NCI-H1930 (cell line): ENCODE results near the gene MFNG.

Experiments used
- DNase-seq, 2 experiments: peaks; one replicate each; lab custom pipeline; 2025; lab: John Stamatoyannopoulos, UW

Gene MFNG

GRCh38 chr22:37511395-37512104 is 25.4 kb upstream of the MFNG start:
- DNase-seq, result no peak

DNA sequence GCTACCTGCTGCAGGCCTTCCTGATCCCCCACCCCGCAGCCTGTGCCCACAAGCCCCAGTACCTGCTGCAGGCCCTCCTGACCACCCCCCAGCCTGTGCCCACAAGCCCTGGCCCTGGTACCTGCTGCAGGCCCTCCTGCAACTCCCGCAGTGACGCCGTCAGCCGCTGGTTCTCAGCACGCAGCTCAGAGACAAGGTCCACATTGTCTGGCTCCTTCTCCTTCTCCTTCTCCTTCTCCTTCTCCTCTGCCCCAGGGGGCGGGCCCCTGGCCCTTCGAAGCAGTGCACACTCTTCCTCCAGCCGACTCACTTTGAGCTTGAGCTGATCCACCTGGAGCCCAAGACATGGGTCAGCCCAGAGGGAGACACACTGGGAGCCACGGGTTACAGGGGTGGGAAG is 23.9 kb upstream of the MFNG start:
- no peak for DNase-seq

GRCh38 chr22:37509059-37509860 is 23.1 kb upstream of the MFNG start:
- DNase-seq, result no peak

- DNase-seq, result no peak
Measured at GRCh38 chr22:37508431-37508992, 22.3 kb upstream of the MFNG start.

DNA sequence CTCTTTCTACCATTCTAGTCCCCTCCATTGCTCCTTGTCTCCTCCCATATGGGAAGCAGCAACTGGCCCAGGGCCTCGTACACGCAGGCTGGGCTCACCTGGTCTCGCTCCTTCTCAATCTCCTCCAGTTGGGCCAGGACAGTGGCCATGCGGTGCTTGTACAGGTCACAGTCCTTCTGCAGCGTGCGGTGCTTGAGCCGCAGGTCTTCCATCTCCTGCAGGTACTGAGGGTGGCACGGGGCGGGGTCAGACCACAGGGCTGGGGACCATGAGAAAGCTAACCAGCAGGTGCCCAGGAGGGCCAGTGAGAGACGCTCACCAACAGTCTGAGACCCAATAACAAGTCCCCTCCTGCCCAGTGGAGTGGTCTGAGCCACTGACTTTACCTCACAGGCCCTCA is 21.5 kb upstream of the MFNG start:
- DNase-seq, result no peak

GRCh38 chr22:37505989-37506388 is 19.8 kb upstream of the MFNG start:
- no peak for DNase-seq

DNA sequence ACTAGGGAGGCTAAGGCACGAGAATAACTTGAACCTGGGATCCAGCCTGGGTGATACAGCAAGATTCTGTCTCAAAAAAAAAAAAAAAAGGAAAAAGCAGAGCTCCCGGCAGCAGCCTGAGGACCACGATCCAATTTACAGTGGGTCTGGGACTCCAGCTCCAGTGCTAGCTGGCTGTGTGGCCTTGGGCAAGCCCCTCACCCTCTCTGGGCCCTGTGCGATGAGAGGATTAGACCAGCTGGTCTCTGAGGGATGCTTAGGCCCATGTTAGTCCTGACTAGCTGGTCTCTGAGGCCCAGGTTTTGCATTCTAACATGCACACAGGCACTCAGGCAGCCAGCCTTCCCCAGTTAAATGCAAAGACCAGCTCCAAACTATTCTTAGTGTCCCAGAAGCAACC is 19.4 kb upstream of the MFNG start:
- no peak for DNase-seq

- no peak for DNase-seq
Measured at GRCh38 chr22:37504964-37505363, 18.8 kb upstream of the MFNG start.

- no peak for DNase-seq
Measured at GRCh38 chr22:37503850-37504249, 17.7 kb upstream of the MFNG start.

DNA sequence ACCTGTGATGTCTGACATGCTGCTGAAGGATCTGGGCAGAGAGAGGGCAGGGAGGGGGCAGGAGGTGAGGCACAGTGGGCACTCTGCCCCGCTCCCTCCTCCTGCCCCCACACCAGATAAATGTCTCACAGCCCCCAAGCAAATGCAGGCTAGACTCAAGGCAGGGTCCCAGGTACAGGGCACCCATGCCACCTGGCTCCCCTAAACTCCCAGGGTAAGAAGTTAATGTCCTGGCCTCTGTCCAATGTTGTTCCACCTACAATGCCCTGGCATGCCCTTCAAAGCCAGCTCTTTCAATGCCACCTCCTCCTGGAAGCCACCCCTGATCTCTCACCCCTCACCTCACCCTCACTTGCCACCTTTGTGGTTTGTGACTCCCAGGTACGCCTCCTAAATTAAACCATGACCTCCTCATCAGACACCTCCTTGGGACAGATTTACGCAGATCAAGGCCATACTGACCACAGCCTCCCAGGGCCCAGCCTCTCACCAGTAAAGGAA is 17.0 kb upstream of the MFNG start:
- DNase-seq, result no peak

DNA sequence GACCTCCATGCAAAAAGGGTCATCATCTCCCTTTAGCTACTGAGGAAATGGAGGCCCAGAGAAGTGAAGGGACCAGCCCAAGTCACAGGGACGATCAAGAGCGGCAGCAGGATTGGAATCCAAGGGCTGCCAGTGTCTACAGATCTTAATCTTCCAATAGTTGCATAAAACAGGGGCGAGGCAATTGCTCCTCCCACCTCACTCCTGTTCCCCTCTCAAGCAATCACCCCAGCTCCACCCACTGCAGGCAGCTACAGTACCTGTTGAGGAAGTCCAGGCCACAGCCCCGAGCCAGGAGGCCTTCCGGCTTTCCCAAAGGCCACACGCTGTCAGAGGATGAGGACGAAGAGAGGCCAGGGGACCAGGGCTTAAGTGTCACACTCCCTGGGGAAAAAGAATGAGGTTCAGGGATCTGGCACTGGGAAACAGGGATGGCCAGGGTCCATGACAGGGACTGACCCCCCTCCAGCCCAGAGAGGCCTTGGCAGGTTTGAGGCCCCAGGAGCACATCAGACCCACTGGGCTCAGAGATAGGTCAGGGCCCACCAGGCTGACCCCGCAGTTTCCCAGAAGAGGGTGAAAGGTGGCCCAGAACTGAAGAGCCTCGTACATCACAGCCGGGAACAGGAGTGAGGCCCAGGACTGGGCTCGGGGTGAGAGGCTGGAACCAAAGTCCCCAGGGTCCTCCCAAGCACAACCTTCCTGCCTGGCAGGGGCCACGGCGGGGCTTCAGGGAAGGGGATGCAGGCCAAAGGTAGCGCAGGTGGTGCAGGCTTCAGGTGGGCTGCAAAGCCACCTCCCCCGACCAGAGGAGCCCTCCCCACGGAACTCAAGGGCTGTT is 16.4 kb upstream of the MFNG start:
- DNase-seq, result no peak

DNA sequence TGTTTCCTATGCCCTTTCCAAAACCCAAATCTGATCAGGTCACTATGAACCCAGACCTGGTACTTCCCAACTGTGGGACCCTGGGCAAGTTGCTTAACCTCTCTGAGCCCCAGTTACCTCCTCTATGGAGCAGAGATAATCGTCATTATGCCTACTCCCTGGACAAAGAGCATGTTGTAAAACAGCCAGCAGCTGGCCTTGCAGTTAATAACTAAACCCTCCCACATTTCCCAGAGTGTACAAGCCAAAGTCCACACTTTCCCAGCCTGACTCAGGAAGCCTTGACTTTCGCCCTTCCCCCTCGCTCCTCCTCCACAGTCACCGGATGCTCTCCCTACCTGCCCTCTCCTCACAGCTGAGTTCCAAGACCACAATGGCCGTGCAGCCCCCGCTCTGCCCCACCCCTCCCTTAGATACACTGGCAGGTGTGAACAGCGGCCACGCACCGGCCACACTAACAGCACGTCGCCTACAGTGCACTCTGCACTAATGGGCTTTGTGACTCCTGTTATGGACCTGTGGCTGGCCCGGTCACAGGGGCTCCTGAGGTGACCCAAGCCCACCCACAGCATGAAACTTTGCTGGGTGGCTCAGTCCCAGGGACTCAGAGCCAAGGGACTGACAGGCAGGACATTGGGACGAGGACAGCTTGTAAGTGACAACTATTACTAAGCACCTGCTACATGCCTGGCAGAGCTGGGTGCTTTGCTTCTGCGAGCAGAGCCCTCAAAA is 15.6 kb upstream of the MFNG start:
- no peak for DNase-seq

- no peak for DNase-seq
Measured at GRCh38 chr22:37500745-37501609, 14.8 kb upstream of the MFNG start.

DNA sequence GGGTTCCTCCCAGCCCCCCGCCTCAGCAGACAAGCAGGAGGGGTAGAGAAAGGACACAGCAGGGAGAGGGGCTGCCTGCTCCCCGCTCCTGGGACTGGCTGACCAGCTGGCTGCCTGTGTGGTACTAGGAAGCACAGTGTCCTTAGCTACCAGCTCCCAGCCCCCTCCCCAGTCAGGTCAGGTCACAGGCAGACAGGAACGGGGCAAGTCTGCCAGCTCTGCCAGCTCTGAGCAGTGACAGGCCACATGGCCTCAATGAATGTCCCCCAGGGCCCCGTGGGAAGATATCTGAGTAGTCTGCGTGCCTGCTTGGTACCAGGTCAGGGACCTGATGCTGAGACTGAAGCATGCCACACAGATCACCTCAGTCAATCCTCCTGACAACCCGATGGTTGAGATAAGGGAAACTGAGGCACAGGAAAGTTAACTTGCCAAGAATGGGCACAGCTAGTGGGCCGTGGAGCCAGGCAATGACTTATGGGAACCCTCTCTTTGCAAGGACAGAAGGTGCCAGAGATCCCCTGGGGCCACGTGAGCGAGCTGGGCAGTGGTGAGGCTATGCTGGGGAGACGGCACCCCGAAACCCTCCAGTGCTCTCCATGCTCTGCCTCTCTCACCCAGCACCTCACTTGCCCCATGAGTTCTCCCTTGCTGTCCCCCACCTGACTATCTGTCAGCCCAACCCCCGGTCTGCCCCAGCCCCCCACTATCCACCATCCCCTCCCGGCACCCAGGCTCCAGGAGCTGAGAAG is 13.8 kb upstream of the MFNG start:
- DNase-seq, result no peak

GRCh38 chr22:37499027-37499707 is 13.0 kb upstream of the MFNG start:
- DNase-seq, result no peak

- peak in 1 of 2 experiments; percentile 23 for DNase-seq
Measured at GRCh38 chr22:37498289-37498909, 12.2 kb upstream of the MFNG start.

DNA sequence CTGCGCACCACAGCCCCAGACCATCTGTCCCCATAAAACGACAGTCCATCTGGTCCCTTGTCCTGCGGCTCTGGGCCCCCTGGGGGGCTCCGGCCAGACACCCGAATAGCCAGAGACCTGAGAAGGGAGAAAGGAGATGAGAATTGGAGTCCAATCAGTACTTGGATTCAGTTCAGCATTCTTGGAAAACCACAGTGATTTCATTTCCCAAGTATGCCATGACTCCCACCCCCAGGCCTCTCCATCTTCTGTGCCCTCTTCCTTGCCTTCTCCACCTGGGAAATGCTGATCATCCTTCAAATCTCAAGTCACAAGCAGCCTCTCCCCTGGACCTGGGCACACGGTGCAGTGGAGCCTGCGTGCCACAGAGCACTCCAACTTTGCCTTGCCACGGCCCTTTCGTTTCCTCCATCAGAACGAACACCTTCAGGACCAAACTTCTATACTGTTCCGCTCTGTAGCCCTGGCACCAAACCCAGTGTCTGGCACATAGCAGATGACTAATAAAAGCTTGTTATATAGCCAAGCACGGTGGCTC is 10.9 kb upstream of the MFNG start:
- DNase-seq, result no peak

DNA sequence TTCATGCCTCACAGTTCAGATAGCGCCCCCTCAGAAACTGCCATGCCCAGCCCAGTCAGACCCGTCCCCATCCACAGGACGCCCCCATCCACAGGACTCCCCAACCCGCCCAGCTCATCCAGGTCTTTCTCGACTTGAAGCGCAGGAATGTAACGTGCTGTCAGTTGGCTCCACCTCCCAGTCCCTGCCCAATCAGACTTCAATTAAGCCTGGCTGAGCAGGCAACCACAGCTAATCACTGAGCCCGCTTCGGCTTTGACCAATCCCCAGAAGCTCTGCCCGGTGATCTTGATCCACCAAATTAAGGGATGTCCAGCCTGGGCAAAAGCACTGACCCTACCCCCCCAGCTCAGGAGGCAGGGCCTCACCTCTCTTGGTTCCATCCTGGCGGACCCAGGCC is 10.5 kb upstream of the MFNG start:
- no peak for DNase-seq
